ENCODE measurements around the gene PROCR. TPM values are rescaled to one million over a fixed set of nuclear protein-coding genes. Genes with fewer than 3 reads are reported as not detected.

The PROCR gene
- polyA plus RNA-seq, 3 donors, result 16.1 to 83.3 (median 78.7) TPM

GRCh38 chr20:35226126-35226883, 54.4 kb downstream of the PROCR start, which contains the start of gene MMP24:
TSS of gene MMP24 (plus strand) at chr20:35226690. CDS start at chr20:35226739, 49 bp downstream.
- 2 to 7% (median 5%) methylated on average over 17 to 44 of the region's 70 CpGs for WGBS, 3 donors

More at GRCh38 chr20:35226126-35226883, 54.4 kb downstream of the PROCR start, which contains the start of gene MMP24:
- H3K27ac ChIP-seq (ENCODE audit: low read depth, low read length), result no peak within 1 kb of the TSS

Other genes with a start within 250 kb of the PROCR start
- 10 to 100 TPM; 12.0 to 33.6 (median 29.9) TPM for gene GSS, start 216.3 kb upstream of the PROCR start, polyA plus RNA-seq
- 1 to 10 TPM in 1 of 3 donors, under 1 TPM in 2; 0.30 to 3.1 (median 0.76) TPM for gene MYH7B, start 216.2 kb upstream of the PROCR start, polyA plus RNA-seq
- 10 to 100 TPM; 36.1 to 54.5 (median 43.1) TPM for gene TRPC4AP, start 79.3 kb upstream of the PROCR start, polyA plus RNA-seq
- gene EDEM2, start 24.7 kb upstream of the PROCR start, polyA plus RNA-seq, result 10 to 100 TPM in 2 of 3 donors, 1 to 10 TPM in 1; 9.7 to 23.8 (median 23.3) TPM
- 1 to 10 TPM in 1 of 3 donors, under 1 TPM in 2; 0.45 to 4.0 (median 0.98) TPM for gene MMP24, start 54.6 kb downstream of the PROCR start, polyA plus RNA-seq
- gene MMP24OS, start 106.0 kb downstream of the PROCR start, polyA plus RNA-seq, result 10 to 100 TPM; 17.8 to 70.2 (median 57.9) TPM
- 100 to 1,000 TPM in 1 of 3 donors, 10 to 100 TPM in 2; 70.7 to 117 (median 71.9) TPM for gene EIF6, start 112.7 kb downstream of the PROCR start, polyA plus RNA-seq
- under 1 TPM in 1 of 3 donors, not detected in 2; 0.03 TPM for gene FAM83C, start 120.4 kb downstream of the PROCR start, polyA plus RNA-seq
- 10 to 100 TPM; 17.5 to 30.3 (median 22.5) TPM for gene UQCC1, start 239.9 kb downstream of the PROCR start, polyA plus RNA-seq

Measured in adipose tissue (tissue), 3 donors.